HEK293 (cell line): ENCODE results near the gene RNF148.
"Not testable (repeated sequence)": the region's sequence is repeated elsewhere in the genome, so short reads cannot be mapped to it uniquely, and the experiment has no call there.

ENCODE experiments used
- CTCF ChIA-PET: fragments of 350-600 bp; formaldehyde crosslinking; extraction: SDS; loops from one replicate; lab custom pipeline; 2021; ENCODE audit warnings: antibody characterized with exemption; lab: Yijun Ruan, JAX
- POLR2A ChIA-PET: fragments of 300-600 bp; formaldehyde crosslinking; extraction: SDS; loops from one replicate; lab custom pipeline; 2020; ENCODE audit warnings: antibody characterized with exemption, inconsistent platforms; lab: Yijun Ruan, JAX
- H3K27ac ChIP-seq: fragments of 200-500 bp; sonication (Bioruptor generic); 2 replicates; pipeline ENCODE4 v1.5.1; 2014; ENCODE audit warnings: low read depth, low read length, control low read depth, inconsistent platforms; ENCODE audit errors: extremely low read depth
- H3K36me3 ChIP-seq, 2 experiments: fragments of 200-500 bp in 1 of 2; sonication (Bioruptor generic) in 1 of 2; 1 replicate in 1 of 2; 2 replicates in 1 of 2; pipeline ENCODE4 v1.5.1; 2014 to 2017; ENCODE audit warnings: inconsistent platforms in 2 of 2, low read length in 2 of 2; ENCODE audit not compliant: control insufficient read depth in 2 of 2, insufficient read depth in 1 of 2
- H3K4me1 ChIP-seq: fragments of 200-500 bp; sonication (Bioruptor generic); 2 replicates; pipeline ENCODE4 v1.5.1; 2014; ENCODE audit warnings: mild to moderate bottlenecking, low read length, inconsistent platforms; ENCODE audit not compliant: control insufficient read depth, insufficient read depth
- H3K4me3 ChIP-seq: 2 replicates; pipeline ENCODE4 v1.5.1; 2011; ENCODE audit warnings: low read depth, mild to moderate bottlenecking, control low read depth, low read length, moderate library complexity
- H3K9me3 ChIP-seq: fragments of 200-500 bp; sonication (Bioruptor generic); 2 replicates; pipeline ENCODE4 v1.5.1; 2014; ENCODE audit warnings: low read depth, low read length, inconsistent platforms; ENCODE audit not compliant: control insufficient read depth, insufficient read depth
- BCL11A ChIP-seq: fragments of 450-650 bp; formaldehyde crosslinking; IDR thresholded peaks from 2 replicates; pipeline ENCODE4 v1.5.1; 2016; ENCODE audit warnings: low read depth, missing biosample characterization, missing genetic modification characterization
- KLF1 ChIP-seq: fragments of 450-650 bp; formaldehyde crosslinking; IDR thresholded peaks from 2 replicates; pipeline ENCODE4 v1.5.1; 2016; ENCODE audit warnings: missing biosample characterization, missing genetic modification characterization
- MEIS1 ChIP-seq: sonication (generic); formaldehyde crosslinking; IDR thresholded peaks from 2 replicates; pipeline ENCODE4 v1.8.1; 2022; ENCODE audit warnings: missing genetic modification reagents, mild to moderate bottlenecking, borderline replicate concordance
- SCRT2 ChIP-seq: fragments of 450-650 bp; formaldehyde crosslinking; IDR thresholded peaks from 2 replicates; pipeline ENCODE4 v1.5.1; 2016; ENCODE audit warnings: missing biosample characterization, missing genetic modification characterization
- ZBTB1 ChIP-seq: fragments of 450-650 bp; formaldehyde crosslinking; IDR thresholded peaks from 2 replicates; pipeline ENCODE4 v1.5.1; 2016; ENCODE audit warnings: missing biosample characterization, missing genetic modification characterization
- ZBTB20 ChIP-seq: fragments of 450-650 bp; formaldehyde crosslinking; IDR thresholded peaks from 2 replicates; pipeline ENCODE4 v1.5.1; 2016; ENCODE audit warnings: missing biosample characterization, missing genetic modification characterization
- ZFP69B ChIP-seq: fragments of 450-650 bp; formaldehyde crosslinking; IDR thresholded peaks from 2 replicates; pipeline ENCODE4 v1.5.1; 2016; ENCODE audit warnings: missing biosample characterization, missing genetic modification characterization
- ZNF155 ChIP-seq: fragments of 450-650 bp; formaldehyde crosslinking; IDR thresholded peaks from 2 replicates; pipeline ENCODE4 v1.5.1; 2016; ENCODE audit warnings: missing biosample characterization, missing genetic modification characterization
- ZNF19 ChIP-seq: fragments of 450-650 bp; formaldehyde crosslinking; IDR thresholded peaks from 2 replicates; pipeline ENCODE4; 2016; ENCODE audit warnings: missing biosample characterization, missing genetic modification characterization, low read depth
- ZNF510 ChIP-seq: fragments of 450-650 bp; formaldehyde crosslinking; IDR thresholded peaks from 2 replicates; pipeline ENCODE4 v1.5.1; 2018; ENCODE audit warnings: mild to moderate bottlenecking, missing genetic modification characterization, missing biosample characterization; ENCODE audit not compliant: insufficient replicate concordance
- ZNF530 ChIP-seq: fragments of 450-650 bp; formaldehyde crosslinking; IDR thresholded peaks from 2 replicates; pipeline ENCODE4 v1.5.1; 2016; ENCODE audit warnings: low read depth, missing biosample characterization, missing genetic modification characterization
- ZNF768 ChIP-seq: fragments of 450-650 bp; formaldehyde crosslinking; IDR thresholded peaks from 2 replicates; pipeline ENCODE4 v1.5.1; 2018; ENCODE audit warnings: missing biosample characterization, mild to moderate bottlenecking, missing genetic modification characterization
- ZNF785 ChIP-seq: fragments of 450-650 bp; formaldehyde crosslinking; IDR thresholded peaks from 2 replicates; pipeline ENCODE4 v1.5.1; 2016; ENCODE audit warnings: missing biosample characterization, missing genetic modification characterization
- TF ChIP-seq, protein P1 (sequence below): fragments of 450-650 bp; formaldehyde crosslinking; conservative IDR thresholded peaks from 2 replicates; pipeline ENCODE4 v1.5.1; 2016; ENCODE audit warnings: low read depth, missing biosample characterization, missing genetic modification characterization
- TF ChIP-seq, protein P2 (sequence below): fragments of 450-650 bp; formaldehyde crosslinking; IDR thresholded peaks from 2 replicates; pipeline ENCODE4 v1.5.1; 2017; ENCODE audit warnings: missing biosample characterization, missing genetic modification characterization
- TF ChIP-seq, protein P3 (sequence below): fragments of 450-650 bp; formaldehyde crosslinking; IDR thresholded peaks from 2 replicates; pipeline ENCODE4 v1.5.1; 2016; ENCODE audit warnings: missing biosample characterization, missing genetic modification characterization, borderline replicate concordance

Gene RNF148

DNA sequence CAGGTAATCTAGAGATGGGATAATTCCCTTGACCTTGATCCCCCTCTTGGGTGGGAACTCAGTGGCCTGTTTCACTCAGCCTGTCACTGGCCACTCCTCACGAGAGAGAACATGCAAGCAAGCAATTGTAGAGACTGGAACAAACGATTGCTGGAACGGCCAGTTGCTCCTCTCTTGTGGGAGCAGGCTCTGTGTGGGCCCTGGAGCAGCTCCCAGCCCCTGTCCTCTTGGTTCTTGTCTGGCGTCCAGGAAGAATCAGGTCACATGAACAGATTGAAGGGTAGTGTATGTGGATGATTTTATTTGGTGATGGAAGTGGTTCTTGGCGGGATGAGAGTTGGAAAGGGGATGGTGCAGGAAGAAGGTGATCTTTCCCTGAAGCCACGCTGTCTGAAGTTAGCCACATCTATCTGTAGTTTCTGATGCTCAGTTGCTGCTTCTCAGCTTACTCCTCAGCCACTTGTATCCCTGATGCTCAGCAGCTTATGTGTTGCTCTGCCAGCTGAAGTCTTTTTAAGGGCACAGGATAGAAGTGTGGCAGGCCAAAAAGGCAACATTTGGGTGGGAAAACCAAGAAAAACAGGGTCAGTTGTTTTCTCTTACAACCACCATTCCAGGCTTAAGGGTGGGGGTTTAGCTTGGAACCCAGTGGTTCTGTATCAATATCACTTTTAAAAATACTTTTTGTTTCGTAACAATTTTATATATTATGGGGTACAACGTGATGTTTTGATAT lies 19.7 kb downstream of the RNF148 start:
- CTCF ChIA-PET: interaction anchor here (0.7 kb wide), 1 partner anchor 588 kb away, joined by 3 read pairs; no protein-coding TSS in a partner anchor
- Histone ChIP-seq H3K9me3 (no peaks in the 10 kb centered on the region), H3K27ac (no peak overlapping the region), H3K4me1 (no peaks in the 10 kb centered on the region), H3K36me3 (no peaks in the 10 kb centered on the region), H3K4me3 (no peak overlapping the region)
- TF ChIP-seq, protein P1, sequence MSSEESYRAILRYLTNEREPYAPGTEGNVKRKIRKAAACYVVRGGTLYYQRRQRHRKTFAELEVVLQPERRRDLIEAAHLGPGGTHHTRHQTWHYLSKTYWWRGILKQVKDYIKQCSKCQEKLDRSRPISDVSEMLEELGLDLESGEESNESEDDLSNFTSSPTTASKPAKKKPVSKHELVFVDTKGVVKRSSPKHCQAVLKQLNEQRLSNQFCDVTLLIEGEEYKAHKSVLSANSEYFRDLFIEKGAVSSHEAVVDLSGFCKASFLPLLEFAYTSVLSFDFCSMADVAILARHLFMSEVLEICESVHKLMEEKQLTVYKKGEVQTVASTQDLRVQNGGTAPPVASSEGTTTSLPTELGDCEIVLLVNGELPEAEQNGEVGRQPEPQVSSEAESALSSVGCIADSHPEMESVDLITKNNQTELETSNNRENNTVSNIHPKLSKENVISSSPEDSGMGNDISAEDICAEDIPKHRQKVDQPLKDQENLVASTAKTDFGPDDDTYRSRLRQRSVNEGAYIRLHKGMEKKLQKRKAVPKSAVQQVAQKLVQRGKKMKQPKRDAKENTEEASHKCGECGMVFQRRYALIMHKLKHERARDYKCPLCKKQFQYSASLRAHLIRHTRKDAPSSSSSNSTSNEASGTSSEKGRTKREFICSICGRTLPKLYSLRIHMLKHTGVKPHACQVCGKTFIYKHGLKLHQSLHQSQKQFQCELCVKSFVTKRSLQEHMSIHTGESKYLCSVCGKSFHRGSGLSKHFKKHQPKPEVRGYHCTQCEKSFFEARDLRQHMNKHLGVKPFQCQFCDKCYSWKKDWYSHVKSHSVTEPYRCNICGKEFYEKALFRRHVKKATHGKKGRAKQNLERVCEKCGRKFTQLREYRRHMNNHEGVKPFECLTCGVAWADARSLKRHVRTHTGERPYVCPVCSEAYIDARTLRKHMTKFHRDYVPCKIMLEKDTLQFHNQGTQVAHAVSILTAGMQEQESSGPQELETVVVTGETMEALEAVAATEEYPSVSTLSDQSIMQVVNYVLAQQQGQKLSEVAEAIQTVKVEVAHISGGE: no peak
- TF ChIP-seq ZNF530: no peak
- no peak for TF ChIP-seq MEIS1 (CRISPR knock-in tag)
- no peak for TF ChIP-seq ZNF155 (tag by site-specific recombination)
- TF ChIP-seq ZBTB1 (tag by site-specific recombination): no peak
- TF ChIP-seq, protein P2, sequence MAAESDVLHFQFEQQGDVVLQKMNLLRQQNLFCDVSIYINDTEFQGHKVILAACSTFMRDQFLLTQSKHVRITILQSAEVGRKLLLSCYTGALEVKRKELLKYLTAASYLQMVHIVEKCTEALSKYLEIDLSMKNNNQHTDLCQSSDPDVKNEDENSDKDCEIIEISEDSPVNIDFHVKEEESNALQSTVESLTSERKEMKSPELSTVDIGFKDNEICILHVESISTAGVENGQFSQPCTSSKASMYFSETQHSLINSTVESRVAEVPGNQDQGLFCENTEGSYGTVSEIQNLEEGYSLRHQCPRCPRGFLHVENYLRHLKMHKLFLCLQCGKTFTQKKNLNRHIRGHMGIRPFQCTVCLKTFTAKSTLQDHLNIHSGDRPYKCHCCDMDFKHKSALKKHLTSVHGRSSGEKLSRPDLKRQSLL (tag by site-specific recombination): no peak
- TF ChIP-seq ZFP69B (tag by site-specific recombination): no peak
- no peak for TF ChIP-seq ZNF785 (tag by site-specific recombination)
- TF ChIP-seq, protein P3, sequence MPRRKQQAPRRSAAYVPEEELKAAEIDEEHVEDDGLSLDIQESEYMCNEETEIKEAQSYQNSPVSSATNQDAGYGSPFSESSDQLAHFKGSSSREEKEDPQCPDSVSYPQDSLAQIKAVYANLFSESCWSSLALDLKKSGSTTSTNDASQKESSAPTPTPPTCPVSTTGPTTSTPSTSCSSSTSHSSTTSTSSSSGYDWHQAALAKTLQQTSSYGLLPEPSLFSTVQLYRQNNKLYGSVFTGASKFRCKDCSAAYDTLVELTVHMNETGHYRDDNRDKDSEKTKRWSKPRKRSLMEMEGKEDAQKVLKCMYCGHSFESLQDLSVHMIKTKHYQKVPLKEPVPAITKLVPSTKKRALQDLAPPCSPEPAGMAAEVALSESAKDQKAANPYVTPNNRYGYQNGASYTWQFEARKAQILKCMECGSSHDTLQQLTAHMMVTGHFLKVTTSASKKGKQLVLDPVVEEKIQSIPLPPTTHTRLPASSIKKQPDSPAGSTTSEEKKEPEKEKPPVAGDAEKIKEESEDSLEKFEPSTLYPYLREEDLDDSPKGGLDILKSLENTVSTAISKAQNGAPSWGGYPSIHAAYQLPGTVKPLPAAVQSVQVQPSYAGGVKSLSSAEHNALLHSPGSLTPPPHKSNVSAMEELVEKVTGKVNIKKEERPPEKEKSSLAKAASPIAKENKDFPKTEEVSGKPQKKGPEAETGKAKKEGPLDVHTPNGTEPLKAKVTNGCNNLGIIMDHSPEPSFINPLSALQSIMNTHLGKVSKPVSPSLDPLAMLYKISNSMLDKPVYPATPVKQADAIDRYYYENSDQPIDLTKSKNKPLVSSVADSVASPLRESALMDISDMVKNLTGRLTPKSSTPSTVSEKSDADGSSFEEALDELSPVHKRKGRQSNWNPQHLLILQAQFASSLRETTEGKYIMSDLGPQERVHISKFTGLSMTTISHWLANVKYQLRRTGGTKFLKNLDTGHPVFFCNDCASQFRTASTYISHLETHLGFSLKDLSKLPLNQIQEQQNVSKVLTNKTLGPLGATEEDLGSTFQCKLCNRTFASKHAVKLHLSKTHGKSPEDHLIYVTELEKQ (tag by site-specific recombination): no peak
- TF ChIP-seq ZNF510 (tag by site-specific recombination): no peak
- no peak for TF ChIP-seq ZNF768
- TF ChIP-seq KLF1: no peak
- TF ChIP-seq BCL11A: no peak
- TF ChIP-seq ZBTB20 (tag by site-specific recombination): no peak
- TF ChIP-seq SCRT2 (tag by site-specific recombination): no peak
- TF ChIP-seq ZNF19 (tag by site-specific recombination): no peak
- POLR2A ChIA-PET: no interaction called here

DNA sequence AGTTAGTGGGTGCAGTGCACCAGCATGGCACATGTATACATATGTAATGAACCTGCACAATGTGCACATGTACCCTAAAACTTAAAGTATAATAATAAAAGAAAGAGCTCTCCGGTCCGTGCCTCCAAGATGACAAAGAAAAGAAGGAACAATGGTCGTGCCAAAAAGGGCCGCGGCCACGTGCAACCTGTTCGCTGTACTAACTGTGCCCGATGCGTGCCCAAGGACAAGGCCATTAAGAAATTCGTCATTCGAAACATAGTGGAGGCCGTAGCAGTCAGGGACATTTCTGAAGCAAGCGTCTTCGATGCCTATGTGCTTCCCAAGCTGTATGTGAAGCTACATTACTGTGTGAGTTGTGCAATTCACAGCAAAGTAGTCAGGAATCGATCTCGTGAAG lies 21.5 kb downstream of the RNF148 start:
- H3K4me3 ChIP-seq, H3K36me3 ChIP-seq, H3K9me3 ChIP-seq, POLR2A ChIA-PET, H3K27ac ChIP-seq, H3K4me1 ChIP-seq: not testable (repeated sequence)
- CTCF ChIA-PET: interaction anchor here (0.7 kb wide), 1 partner anchor 10 kb away, joined by 3 read pairs; no protein-coding TSS in a partner anchor
